Measurements from ENCODE around the gene FIBCD1.

- TF ChIP-seq CTCF (IDR thresholded peaks at IDR 0.05) (no peak), EP300 (IDR thresholded peaks at IDR 0.05) (no peak)
Measured at GRCh38 chr9:130905125-130905901, 33.7 kb downstream of the FIBCD1 start.
